Erythroblast (primary cell): ENCODE measurements around the gene IL23R.

Source experiments
- GATA1 ChIP-seq: IDR thresholded peaks from 2 replicates; pipeline ENCODE4 v1.6.1; 2011; ENCODE audit warnings: low read depth, mild to moderate bottlenecking, control low read depth, low read length, moderate library complexity
- POLR2A ChIP-seq: IDR thresholded peaks from 2 replicates; pipeline ENCODE4 v1.6.1; 2011; ENCODE audit warnings: mild to moderate bottlenecking, low read length

GRCh38 chr1:67204298-67204980 is 38.2 kb downstream of the IL23R start:
- TF ChIP-seq POLR2A, result no peak
- TF ChIP-seq GATA1, result no peak
